K562 (cell line): ENCODE data around the gene PLA2G15. TPM values are rescaled to one million over a fixed set of nuclear protein-coding genes. Genes with fewer than 3 reads are reported as not detected.

Source experiments
- ATAC-seq: fragments of 200-7000 bp; cut with Tn5 transposase; 3 replicates; pipeline ENCODE4 v1.9.1; 2020; ENCODE audit warnings: moderate library complexity
- BruUV-seq: library from RNA; stranded (reverse); fragments of 400-500 nt; replicated peaks from 2 replicates; lab custom pipeline; 2021; lab: Mats Ljungman, UMichigan
- CTCF ChIA-PET: fragments of 300-600 bp; formaldehyde crosslinking; extraction: SDS; loops from one replicate; lab custom pipeline; 2021; ENCODE audit warnings: low intra/inter-chr PET ratio; lab: Yijun Ruan, JAX
- POLR2A ChIA-PET: fragments of 300-600, 350-650 bp; sonication (Branson Sonifier 250); formaldehyde crosslinking; extraction: SDS; loops from one replicate; lab custom pipeline; 2021; ENCODE audit warnings: antibody characterized with exemption, inconsistent platforms; lab: Yijun Ruan, JAX
- DNase-seq, 4 experiments: peaks; one replicate each; pipeline versions ENCODE4 v3.0.0 to v3.0.0-alpha.2; 2011 to 2018; ENCODE audit warnings: low spot score in 3 of 4, mixed read lengths in 3 of 4; ENCODE audit errors: extremely low read depth in 1 of 4
- FAIRE-seq: peaks from 2 replicates; lab custom pipeline; 2011; peaks lifted over from hg19 to GRCh38; lab: Jason Lieb, UNC
- H2AFZ ChIP-seq: 2 replicates; pipeline ENCODE4 v1.6.0; 2011; ENCODE audit warnings: low read depth, low read length, control low read depth, inconsistent platforms
- H3K27ac ChIP-seq: fragments of 200-600 bp; 3 replicates; pipeline ENCODE4 v1.8.0; 2011; ENCODE audit warnings: low read depth, mild to moderate bottlenecking, control low read depth, inconsistent platforms, low read length, moderate library complexity, mixed read lengths; ENCODE audit errors: extremely low read depth
- H3K27me3 ChIP-seq, 2 experiments: fragments of 300-600 bp in 1 of 2; 2 replicates in 1 of 2; 3 replicates in 1 of 2; pipeline versions ENCODE4 v1.6.0 to v1.8.0; 2011; ENCODE audit warnings: inconsistent platforms in 2 of 2, low read length in 2 of 2, mild to moderate bottlenecking in 1 of 2, mixed read lengths in 1 of 2, moderate library complexity in 1 of 2; ENCODE audit not compliant: control insufficient read depth in 2 of 2, insufficient read depth in 2 of 2
- H3K36me3 ChIP-seq: fragments of 300-600 bp; 3 replicates; pipeline ENCODE4 v1.8.0; 2011; ENCODE audit warnings: mild to moderate bottlenecking, low read length, inconsistent platforms; ENCODE audit not compliant: control insufficient read depth, insufficient read depth
- H3K4me1 ChIP-seq, 2 experiments: fragments of 200-600 bp in 1 of 2; replicated peaks in 1 of 2; 2 replicates in 1 of 2; 3 replicates in 1 of 2; pipeline versions ENCODE4 v1.5.1 to v1.8.0; 2011; ENCODE audit warnings: inconsistent platforms in 2 of 2, low read length in 2 of 2, mild to moderate bottlenecking in 1 of 2, mixed read lengths in 1 of 2, moderate library complexity in 1 of 2; ENCODE audit not compliant: control insufficient read depth in 2 of 2, insufficient read depth in 2 of 2
- H3K4me2 ChIP-seq: 2 replicates; pipeline ENCODE4 v1.6.1; 2011; ENCODE audit warnings: low read length, control low read depth, inconsistent platforms, mixed read lengths; ENCODE audit not compliant: insufficient read depth
- H3K4me3 ChIP-seq: fragments of 200-600 bp; sonication (generic), shearing (Covaris generic); 2 replicates; pipeline ENCODE4 v1.5.1; 2016; ENCODE audit warnings: control low read depth, inconsistent platforms
- H3K79me2 ChIP-seq: fragments of 200-600 bp; 3 replicates; pipeline ENCODE4 v1.8.0; 2011; ENCODE audit warnings: low read length, inconsistent platforms; ENCODE audit not compliant: control insufficient read depth, insufficient read depth
- H3K9ac ChIP-seq, 2 experiments: 2 replicates each; pipeline versions ENCODE4 v1.6.0 to v1.6.1; 2011; ENCODE audit warnings: low read depth in 2 of 2, low read length in 2 of 2, control low read depth in 1 of 2, inconsistent platforms in 1 of 2, mild to moderate bottlenecking in 1 of 2, mixed read lengths in 1 of 2; ENCODE audit not compliant: insufficient read depth in 1 of 2
- H3K9me1 ChIP-seq: one replicate; pipeline ENCODE4 v1.6.0; 2011; ENCODE audit warnings: inconsistent platforms, mild to moderate bottlenecking, low read length, moderate library complexity; ENCODE audit not compliant: control insufficient read depth, insufficient read depth
- H3K9me3 ChIP-seq: replicated peaks from 2 replicates; pipeline ENCODE4 v1.5.1; 2011; ENCODE audit warnings: low read depth, low read length, inconsistent platforms; ENCODE audit not compliant: control insufficient read depth, insufficient read depth
- H4K20me1 ChIP-seq: replicated peaks from 2 replicates; pipeline ENCODE4 v1.6.1; 2011; ENCODE audit warnings: low read length, inconsistent platforms, mixed read lengths; ENCODE audit not compliant: control insufficient read depth, insufficient read depth
- ARID2 ChIP-seq: fragments of 450-650 bp; IDR thresholded peaks from 2 replicates; pipeline ENCODE4 v1.6.1; 2017; ENCODE audit warnings: antibody characterized with exemption, mild to moderate bottlenecking
- ASH1L ChIP-seq: fragments of 450-650 bp; IDR thresholded peaks from 2 replicates; pipeline ENCODE4 v1.6.1; 2018; ENCODE audit warnings: borderline replicate concordance, mild to moderate bottlenecking, low read depth; ENCODE audit not compliant: partially characterized antibody
- CCAR2 ChIP-seq: fragments of 200-400 bp; formaldehyde crosslinking; IDR thresholded peaks from 2 replicates; pipeline ENCODE4 v1.6.1; 2017; ENCODE audit warnings: mild to moderate bottlenecking, low read depth, low read length
- CTBP1 ChIP-seq: fragments of 450-650 bp; IDR thresholded peaks from 2 replicates; pipeline ENCODE4 v1.6.1; 2016; ENCODE audit warnings: borderline replicate concordance
- GABPB2 ChIP-seq: fragments of 250-450 bp; sonication (Bioruptor Pico); conservative IDR thresholded peaks from 2 replicates; pipeline ENCODE4 v1.5.1; 2021; ENCODE audit warnings: mild to moderate bottlenecking
- JUNB ChIP-seq: fragments of 450-650 bp; formaldehyde crosslinking; conservative IDR thresholded peaks from 2 replicates; pipeline ENCODE4 v1.4.0; 2020; ENCODE audit warnings: mild to moderate bottlenecking
- MEF2A ChIP-seq: IDR thresholded peaks from 2 replicates; pipeline ENCODE4 v1.6.1; 2011; ENCODE audit warnings: low read depth, mild to moderate bottlenecking, low read length, moderate library complexity; ENCODE audit not compliant: control insufficient read depth
- MYC ChIP-seq, 2 experiments: fragments of 250-450 bp in 1 of 2; sonication (Bioruptor Pico) in 1 of 2; IDR thresholded peaks; 2 replicates each; pipeline versions ENCODE4 v1.5.1 to v1.6.1; 2012 to 2021; ENCODE audit warnings: low read depth in 2 of 2, borderline replicate concordance in 1 of 2, improper control_type of control experiment in 1 of 2, low read length in 1 of 2, mild to moderate bottlenecking in 1 of 2, moderate library complexity in 1 of 2
- NBN ChIP-seq: fragments of 450-650 bp; IDR thresholded peaks from 2 replicates; pipeline ENCODE4 v1.6.1; 2016; ENCODE audit warnings: low read depth, mild to moderate bottlenecking
- TAF15 ChIP-seq: fragments of 200-400 bp; formaldehyde crosslinking; IDR thresholded peaks from 2 replicates; pipeline ENCODE4 v1.6.1; 2017; ENCODE audit warnings: mild to moderate bottlenecking, low read depth, low read length, moderate library complexity
- XRCC3 ChIP-seq: fragments of 450-650 bp; IDR thresholded peaks from 2 replicates; pipeline ENCODE4 v1.6.1; 2017; ENCODE audit warnings: mild to moderate bottlenecking, moderate library complexity
- ZNF239 ChIP-seq: fragments of 250-450 bp; sonication (Bioruptor Pico); IDR thresholded peaks from 2 replicates; pipeline ENCODE4 v1.4.0; 2020; ENCODE audit warnings: mild to moderate bottlenecking
- ZNF253 ChIP-seq: fragments of 250-450 bp; sonication (Bioruptor Pico); conservative IDR thresholded peaks from 2 replicates; pipeline ENCODE4 v1.6.1; 2021; ENCODE audit warnings: mild to moderate bottlenecking
- ZNF282 ChIP-seq: sonication (generic); formaldehyde crosslinking; IDR thresholded peaks from 2 replicates; pipeline ENCODE4 v1.8.1; 2023; ENCODE audit warnings: missing genetic modification reagents
- ZSCAN32 ChIP-seq: fragments of 450-650 bp; formaldehyde crosslinking; IDR thresholded peaks from 2 replicates; pipeline ENCODE4 v1.4.0; 2020; ENCODE audit warnings: mild to moderate bottlenecking, moderate library complexity
- whole genome bisulfite sequencing: fragments of 100-300 bp; shearing (Covaris generic); methylation state at CpG from one replicate; pipeline ENCODE4 v1.1.6; 2016; ENCODE audit warnings: low coverage, mixed read lengths; ENCODE audit not compliant: insufficient coverage; ENCODE audit errors: missing lambda C conversion rate; 5-methylcytosine and 5-hydroxymethylcytosine counted together
- in situ Hi-C: fragments of 300-500 bp; cut with MboI; formaldehyde crosslinking; loops from 4 replicates; pipeline ENCODE4 v1.15.0; 2018; ENCODE audit warnings: inconsistent platforms, mixed read lengths
- intact Hi-C: fragments of 100-400 bp; cut with micrococcal nuclease; formaldehyde crosslinking; loops from 2 replicates; pipeline ENCODE4 v1.14.2; 2022
- polyA plus RNA-seq, 8 experiments: library from polyadenylated mRNA; depleted of rRNA in 4 of 8; stranded (reverse) in 5 of 8; unstranded in 3 of 8; fragments of >200 nt; fragmentation: Nextera tagmentation in 2 of 8; fragmentation: Illumina TruSeq in 1 of 8; extraction: Ambion mirVana in 2 of 8; extraction: Trizol in 1 of 8; gene quantifications; 2 replicates each; pipeline versions ENCODE4 v1.2.1 to v1.2.3, GENCODE V29; 2011 to 2014; ENCODE audit warnings: inconsistent platforms in 1 of 8, missing spikeins in 1 of 8
- total RNA-seq, 7 experiments: library from RNA; depleted of rRNA in 6 of 7; stranded (reverse); fragments of >200 nt in 6 of 7; fragmentation: Illumina TruSeq in 2 of 7; extraction: Trizol in 2 of 7; gene quantifications; 2 replicates each; pipeline versions ENCODE4 v1.2.1 to v1.2.3, GENCODE V29; 2011 to 2021; ENCODE audit warnings: low replicate concordance in 1 of 7
- TF ChIP-seq, protein P1 (sequence below), 3 experiments: IDR thresholded peaks in 2 of 3; conservative IDR thresholded peaks in 1 of 3; 2 replicates each; pipeline ENCODE4 v1.5.1; 2011 to 2012; ENCODE audit warnings: low read length in 3 of 3, mild to moderate bottlenecking in 3 of 3, control low read depth in 2 of 3, improper control_type of control experiment in 1 of 3, inconsistent platforms in 1 of 3, low read depth in 1 of 3, mixed read lengths in 1 of 3, moderate library complexity in 1 of 3; ENCODE audit not compliant: insufficient read depth in 2 of 3
- TF ChIP-seq, protein P2 (sequence below): fragments of 450-650 bp; IDR thresholded peaks from 2 replicates; pipeline ENCODE4 v1.6.1; 2016; ENCODE audit warnings: borderline replicate concordance

PLA2G15 gene
- total and polyA plus RNA-seq, 9 of the 15 experiments (the other 6 are each of a cell fraction or from before 2014, with no cell fraction given) = 0.42 to 8.6 (median 4.8) TPM

DNA sequence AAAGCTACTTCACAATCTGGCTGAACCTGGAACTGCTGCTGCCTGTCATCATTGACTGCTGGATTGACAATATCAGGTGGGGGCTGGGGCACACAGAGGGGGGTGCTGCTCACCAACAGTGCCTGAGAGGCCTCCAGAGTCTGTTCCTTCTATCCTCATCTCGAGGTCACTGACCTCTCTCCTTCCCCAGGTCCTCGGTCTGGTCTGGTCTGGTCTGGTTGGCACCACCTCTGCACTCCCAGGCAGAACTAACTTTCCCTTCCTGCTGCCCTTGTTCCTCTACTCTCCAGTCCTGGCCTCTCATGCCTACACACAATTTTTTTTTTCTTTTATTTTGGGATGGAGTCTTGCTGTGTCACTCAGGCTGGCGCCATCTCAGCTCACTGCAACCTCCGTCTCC is 4.2 kb downstream of the PLA2G15 start:
- H3K9me1 ChIP-seq = peaks cover 8% of the 10 kb centered on the region
- TF ChIP-seq TAF15 (no peak), CTBP1 (no peak), ZNF253 (CRISPR knock-in tag) (no peak), ASH1L (no peak), CCAR2 (no peak), ARID2 (no peak), GABPB2 (CRISPR knock-in tag) (no peak), MYC (IDR thresholded peaks at IDR 0.05; ENCODE audit: low read depth, low read length) (no peak), MYC (CRISPR knock-in tag; IDR thresholded peaks at IDR 0.05; ENCODE audit: borderline replicate concordance, low read depth) (no peak), ZNF282 (CRISPR knock-in tag) (no peak), NBN (no peak), MEF2A (no peak), ZSCAN32 (CRISPR knock-in tag) (no peak), JUNB (CRISPR knock-in tag) (no peak), ZNF239 (CRISPR knock-in tag) (no peak), XRCC3 (no peak)
- TF ChIP-seq, protein P1, sequence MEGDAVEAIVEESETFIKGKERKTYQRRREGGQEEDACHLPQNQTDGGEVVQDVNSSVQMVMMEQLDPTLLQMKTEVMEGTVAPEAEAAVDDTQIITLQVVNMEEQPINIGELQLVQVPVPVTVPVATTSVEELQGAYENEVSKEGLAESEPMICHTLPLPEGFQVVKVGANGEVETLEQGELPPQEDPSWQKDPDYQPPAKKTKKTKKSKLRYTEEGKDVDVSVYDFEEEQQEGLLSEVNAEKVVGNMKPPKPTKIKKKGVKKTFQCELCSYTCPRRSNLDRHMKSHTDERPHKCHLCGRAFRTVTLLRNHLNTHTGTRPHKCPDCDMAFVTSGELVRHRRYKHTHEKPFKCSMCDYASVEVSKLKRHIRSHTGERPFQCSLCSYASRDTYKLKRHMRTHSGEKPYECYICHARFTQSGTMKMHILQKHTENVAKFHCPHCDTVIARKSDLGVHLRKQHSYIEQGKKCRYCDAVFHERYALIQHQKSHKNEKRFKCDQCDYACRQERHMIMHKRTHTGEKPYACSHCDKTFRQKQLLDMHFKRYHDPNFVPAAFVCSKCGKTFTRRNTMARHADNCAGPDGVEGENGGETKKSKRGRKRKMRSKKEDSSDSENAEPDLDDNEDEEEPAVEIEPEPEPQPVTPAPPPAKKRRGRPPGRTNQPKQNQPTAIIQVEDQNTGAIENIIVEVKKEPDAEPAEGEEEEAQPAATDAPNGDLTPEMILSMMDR (IDR thresholded peaks at IDR 0.05 in 2 of 3, conservative IDR thresholded peaks at IDR 0.05 in 1 of 3; ENCODE audit: insufficient read depth in 2 of 3, low read depth in 1 of 3, low read length in 3 of 3) = no peak
- TF ChIP-seq, protein P2, sequence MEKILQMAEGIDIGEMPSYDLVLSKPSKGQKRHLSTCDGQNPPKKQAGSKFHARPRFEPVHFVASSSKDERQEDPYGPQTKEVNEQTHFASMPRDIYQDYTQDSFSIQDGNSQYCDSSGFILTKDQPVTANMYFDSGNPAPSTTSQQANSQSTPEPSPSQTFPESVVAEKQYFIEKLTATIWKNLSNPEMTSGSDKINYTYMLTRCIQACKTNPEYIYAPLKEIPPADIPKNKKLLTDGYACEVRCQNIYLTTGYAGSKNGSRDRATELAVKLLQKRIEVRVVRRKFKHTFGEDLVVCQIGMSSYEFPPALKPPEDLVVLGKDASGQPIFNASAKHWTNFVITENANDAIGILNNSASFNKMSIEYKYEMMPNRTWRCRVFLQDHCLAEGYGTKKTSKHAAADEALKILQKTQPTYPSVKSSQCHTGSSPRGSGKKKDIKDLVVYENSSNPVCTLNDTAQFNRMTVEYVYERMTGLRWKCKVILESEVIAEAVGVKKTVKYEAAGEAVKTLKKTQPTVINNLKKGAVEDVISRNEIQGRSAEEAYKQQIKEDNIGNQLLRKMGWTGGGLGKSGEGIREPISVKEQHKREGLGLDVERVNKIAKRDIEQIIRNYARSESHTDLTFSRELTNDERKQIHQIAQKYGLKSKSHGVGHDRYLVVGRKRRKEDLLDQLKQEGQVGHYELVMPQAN = no peak
- TF ChIP-seq, all 486 proteins: peak for 0
- Histone ChIP-seq H2AFZ (no peak overlapping the region), H3K4me1 (peaks cover 23 to 31% of the 10 kb centered on the region in 2 experiments), H3K9me3 (no peaks in the 10 kb centered on the region), H4K20me1 (peaks cover 6% of the 10 kb centered on the region; the same call in 1 of the 2 replicates), H3K27ac (no peak overlapping the region), H3K79me2 (peaks cover 5% of the 10 kb centered on the region; the same call in 2 of the 3 replicates), H3K9ac (no peak overlapping the region), H3K4me3 (no peak overlapping the region), H3K4me2 (no peak overlapping the region), H3K27me3 (no peaks in the 10 kb centered on the region), H3K36me3 (peaks cover 2% of the 10 kb centered on the region; the same call in 1 of the 3 replicates)
- ChIA-PET CTCF (interaction anchor here (0.6 kb wide), 1 partner anchor 155 kb away, joined by 3 read pairs; no protein-coding TSS in a partner anchor), POLR2A (interaction anchor here (0.7 to 1.4 kb wide), 2 partner anchors 8 to 10 kb away, joined by 4 to 5 read pairs; no protein-coding TSS in a partner anchor)
- BruUV-seq = no TSS peak
- FAIRE-seq = no peak
- WGBS = 46% methylated on average over 4 of the region's 4 CpGs
- intact Hi-C loops = no loop called here
- DNase-seq = no peak
- ATAC-seq = no peak
- in situ Hi-C loops = loop anchor here (10.0 kb wide), 1 partner anchor 725 kb away; the partner anchor contains the start of gene RIPOR1
